Measurements from ENCODE around the gene TMEM184B. TPM values are rescaled to one million over a fixed set of nuclear protein-coding genes. Genes with fewer than 3 reads are reported as not detected.

Gene TMEM184B
- total and polyA plus RNA-seq, 12 donors = 20.8 to 51.6 (median 42.3) TPM

GRCh38 chr22:38173641-38173906, 99.2 kb downstream of the TMEM184B start:
- Histone ChIP-seq H3K27me3 (no peaks in the 10 kb centered on the region), H3K27ac (peak overlapping the region in 4 of 10 donors; percentile 54 to 77 (median 73)), H3K9me3 (no peaks in the 10 kb centered on the region), H3K4me3 (no peak overlapping the region), H3K36me3 (peaks cover 0 to 9% (median 0%) of the 10 kb centered on the region in 9 donors), H3K4me1 (peaks cover 25 to 69% (median 53%) of the 10 kb centered on the region in 9 donors)
- 97 to 98% methylated on average over 4 of the region's 4 CpGs for WGBS, 2 donors
- no peak for ATAC-seq
- intact Hi-C loops (cut with DNase I) = no loop called here
- no peak for DNase-seq
- no peak for TF ChIP-seq CTCF (IDR thresholded peaks at IDR 0.05)

- WGBS, 2 donors = 31 to 37% methylated on average over 16 of the region's 16 CpGs
- peak; percentile 73 to 86 for DNase-seq
- Histone ChIP-seq H3K9me3 (no peaks in the 10 kb centered on the region), H3K4me1 (peaks cover 25 to 69% (median 54%) of the 10 kb centered on the region in 9 donors), H3K36me3 (peaks cover 0 to 13% (median 0%) of the 10 kb centered on the region in 9 donors), H3K27me3 (no peaks in the 10 kb centered on the region), H3K27ac (peak overlapping the region; percentile 2 to 78 (median 56)), H3K4me3 (no peak overlapping the region)
- intact Hi-C loops (cut with DNase I) = no loop called here
- TF ChIP-seq CTCF (IDR thresholded peaks at IDR 0.05) = no peak
- ATAC-seq = peak; percentile 66 to 85 (median 80)
These were observed 99.8 kb downstream of the TMEM184B start for GRCh38 chr22:38172832-38173640.

- ATAC-seq (peak in 3 of 8 donors; percentile 0 to 2 (median 1)), DNase-seq (no peak)
- intact Hi-C loops (cut with DNase I) = no loop called here
- Histone ChIP-seq H3K4me1 (peaks cover 22 to 72% (median 53%) of the 10 kb centered on the region in 9 donors), H3K36me3 (peaks cover 0 to 17% (median 0%) of the 10 kb centered on the region in 9 donors), H3K27ac (peak overlapping the region; percentile 2 to 78 (median 56)), H3K27me3 (no peaks in the 10 kb centered on the region), H3K4me3 (no peak overlapping the region), H3K9me3 (no peaks in the 10 kb centered on the region)
- 60 to 62% methylated on average over 16 of the region's 16 CpGs for WGBS, 2 donors
- no peak for TF ChIP-seq CTCF (IDR thresholded peaks at IDR 0.05)
These were observed 100.6 kb downstream of the TMEM184B start for GRCh38 chr22:38171927-38172831.

GRCh38 chr22:38170469-38170868, 102.3 kb downstream of the TMEM184B start:
- Histone ChIP-seq H3K4me3 (no peak overlapping the region), H3K27me3 (no peaks in the 10 kb centered on the region), H3K27ac (peak overlapping the region in 2 of 10 donors; percentile 19 to 21), H3K9me3 (no peaks in the 10 kb centered on the region), H3K4me1 (peaks cover 17 to 61% (median 39%) of the 10 kb centered on the region in 9 donors), H3K36me3 (peaks cover 0 to 17% (median 0%) of the 10 kb centered on the region in 9 donors)
- DNase-seq (no peak), ATAC-seq (no peak)
- no peak for TF ChIP-seq CTCF (IDR thresholded peaks at IDR 0.05)
- 90% methylated on average over 5 of the region's 5 CpGs for WGBS, 2 donors
- intact Hi-C loops (cut with DNase I) = no loop called here
